SU-DHL-6 (cell line): ENCODE measurements around the gene ELMO3.

Experiments
- H2AFZ ChIP-seq: fragments of 200-600 bp; sonication (generic); 2 replicates; pipeline ENCODE4 v1.6.1; 2014; ENCODE audit warnings: low read depth, mild to moderate bottlenecking, moderate library complexity, mixed read lengths, antibody characterized with exemption, low read length; ENCODE audit not compliant: severe bottlenecking
- H3F3A ChIP-seq: fragments of 200-600 bp; shearing (Covaris generic); 2 replicates; pipeline ENCODE4 v1.6.0; 2016; ENCODE audit warnings: antibody characterized with exemption, mild to moderate bottlenecking; ENCODE audit not compliant: insufficient read depth
- H3K27ac ChIP-seq: fragments of 200-600 bp; sonication (generic); 2 replicates; pipeline ENCODE4 v1.5.1; 2016; ENCODE audit warnings: low read depth, mild to moderate bottlenecking, low read length, moderate library complexity, mixed read lengths
- H3K27me3 ChIP-seq: fragments of 200-600 bp; sonication (generic), shearing (Covaris generic); 2 replicates; pipeline ENCODE4 v1.6.0; 2014; ENCODE audit warnings: mild to moderate bottlenecking, low read length
- H3K36me3 ChIP-seq: fragments of 200-600 bp; sonication (generic); 2 replicates; pipeline ENCODE4 v1.6.1; 2014; ENCODE audit warnings: mild to moderate bottlenecking, low read length, mixed read lengths
- H3K4me2 ChIP-seq: fragments of 300-600, 200-600 bp; shearing (Covaris generic), sonication (generic); 2 replicates; pipeline ENCODE4 v1.6.0; 2014; ENCODE audit warnings: low read length, low read depth, mild to moderate bottlenecking; ENCODE audit not compliant: poor library complexity, severe bottlenecking
- H3K4me3 ChIP-seq: fragments of 200-600 bp; sonication (generic); 2 replicates; pipeline ENCODE4 v1.5.1; 2014; ENCODE audit warnings: antibody characterized with exemption, low read length, mild to moderate bottlenecking, mixed read lengths; ENCODE audit not compliant: insufficient read depth, poor library complexity, severe bottlenecking
- H3K79me2 ChIP-seq: fragments of 200-600 bp; sonication (generic); 2 replicates; pipeline ENCODE4 v1.6.1; 2014; ENCODE audit warnings: mild to moderate bottlenecking, low read length, moderate library complexity; ENCODE audit not compliant: insufficient read depth
- H3K9ac ChIP-seq: fragments of 200-600 bp; sonication (generic); 2 replicates; pipeline ENCODE4 v1.7.0; 2014; ENCODE audit warnings: mild to moderate bottlenecking, low read length
- H3K9me2 ChIP-seq: fragments of 200-600 bp; sonication (generic); replicated peaks from 2 replicates; pipeline ENCODE4 v1.6.1; 2014; ENCODE audit warnings: low read length; ENCODE audit not compliant: insufficient read depth
- H3K9me3 ChIP-seq: fragments of 200-600 bp; sonication (generic); 2 replicates; pipeline ENCODE4 v1.6.1; 2014; ENCODE audit warnings: low read length, mixed read lengths; ENCODE audit not compliant: insufficient read depth
- H4K20me1 ChIP-seq: fragments of 200-600 bp; sonication (generic); 2 replicates; pipeline ENCODE4 v1.6.1; 2014; ENCODE audit warnings: low read depth, mild to moderate bottlenecking, antibody characterized with exemption, low read length, moderate library complexity, mixed read lengths
- EZH2phosphoT487 ChIP-seq: fragments of 200-600 bp; sonication (generic), shearing (Covaris generic); conservative IDR thresholded peaks from 2 replicates; pipeline ENCODE4 v1.6.1; 2018; ENCODE audit warnings: mild to moderate bottlenecking, antibody characterized with exemption, low read length, moderate library complexity, mixed read lengths
- TF ChIP-seq, protein P1 (sequence below): fragments of 200-600 bp; sonication (generic); IDR thresholded peaks from one replicate; pipeline ENCODE4 v1.5.1; 2017; ENCODE audit warnings: antibody characterized with exemption, mild to moderate bottlenecking, low read length, moderate library complexity; ENCODE audit not compliant: insufficient read depth, poor library complexity, severe bottlenecking

The ELMO3 gene

DNA sequence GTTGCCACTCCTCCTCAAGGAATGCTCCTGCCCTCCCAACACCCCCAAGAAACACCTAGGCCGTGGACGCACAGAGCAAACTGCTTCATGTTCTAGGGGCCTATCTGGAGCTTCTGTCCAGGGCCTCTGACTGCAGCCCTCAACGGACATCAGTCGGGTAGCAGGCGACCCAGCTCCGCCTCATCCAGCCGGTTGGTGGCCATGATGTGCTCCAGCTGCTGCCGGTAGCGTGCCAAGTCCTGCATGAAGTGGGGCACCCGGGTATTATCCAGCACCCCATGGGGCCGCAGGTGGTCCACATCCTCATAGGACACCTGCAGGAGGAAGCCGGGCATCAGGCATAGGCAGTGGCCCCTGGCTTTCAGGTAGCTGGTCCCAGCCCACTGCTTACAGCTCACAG lies 22.3 kb upstream of the ELMO3 start:
- H3K9me2 ChIP-seq, result no peaks in the 10 kb centered on the region
- H3K9me3 ChIP-seq, result no peaks in the 10 kb centered on the region
- H3K9ac ChIP-seq, result no peak overlapping the region
- no peak overlapping the region for H2AFZ ChIP-seq
- H3K79me2 ChIP-seq, result no peaks in the 10 kb centered on the region
- no peaks in the 10 kb centered on the region for H4K20me1 ChIP-seq
- H3K27ac ChIP-seq, result no peak overlapping the region
- H3F3A ChIP-seq, result no peaks in the 10 kb centered on the region
- H3K4me3 ChIP-seq, result no peak overlapping the region
- no peak overlapping the region for H3K4me2 ChIP-seq
- H3K36me3 ChIP-seq, result no peaks in the 10 kb centered on the region
- TF ChIP-seq EZH2phosphoT487, result no peak
- TF ChIP-seq, protein P1, sequence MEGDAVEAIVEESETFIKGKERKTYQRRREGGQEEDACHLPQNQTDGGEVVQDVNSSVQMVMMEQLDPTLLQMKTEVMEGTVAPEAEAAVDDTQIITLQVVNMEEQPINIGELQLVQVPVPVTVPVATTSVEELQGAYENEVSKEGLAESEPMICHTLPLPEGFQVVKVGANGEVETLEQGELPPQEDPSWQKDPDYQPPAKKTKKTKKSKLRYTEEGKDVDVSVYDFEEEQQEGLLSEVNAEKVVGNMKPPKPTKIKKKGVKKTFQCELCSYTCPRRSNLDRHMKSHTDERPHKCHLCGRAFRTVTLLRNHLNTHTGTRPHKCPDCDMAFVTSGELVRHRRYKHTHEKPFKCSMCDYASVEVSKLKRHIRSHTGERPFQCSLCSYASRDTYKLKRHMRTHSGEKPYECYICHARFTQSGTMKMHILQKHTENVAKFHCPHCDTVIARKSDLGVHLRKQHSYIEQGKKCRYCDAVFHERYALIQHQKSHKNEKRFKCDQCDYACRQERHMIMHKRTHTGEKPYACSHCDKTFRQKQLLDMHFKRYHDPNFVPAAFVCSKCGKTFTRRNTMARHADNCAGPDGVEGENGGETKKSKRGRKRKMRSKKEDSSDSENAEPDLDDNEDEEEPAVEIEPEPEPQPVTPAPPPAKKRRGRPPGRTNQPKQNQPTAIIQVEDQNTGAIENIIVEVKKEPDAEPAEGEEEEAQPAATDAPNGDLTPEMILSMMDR, result no peak
- no peaks in the 10 kb centered on the region for H3K27me3 ChIP-seq

GRCh38 chr16:67177743-67178699 lies 20.9 kb upstream of the ELMO3 start:
- TF ChIP-seq EZH2phosphoT487, result no peak
- TF ChIP-seq, protein P1, result no peak
- no peaks in the 10 kb centered on the region for H3K9me2 ChIP-seq
- H3F3A ChIP-seq, result no peaks in the 10 kb centered on the region
- no peaks in the 10 kb centered on the region for H3K27me3 ChIP-seq
- no peak overlapping the region for H3K4me2 ChIP-seq
- no peaks in the 10 kb centered on the region for H3K9me3 ChIP-seq
- no peak overlapping the region for H2AFZ ChIP-seq
- H3K9ac ChIP-seq, result no peak overlapping the region
- H3K79me2 ChIP-seq, result no peaks in the 10 kb centered on the region
- no peak overlapping the region for H3K4me3 ChIP-seq
- no peaks in the 10 kb centered on the region for H4K20me1 ChIP-seq
- no peak overlapping the region for H3K27ac ChIP-seq
- H3K36me3 ChIP-seq, result no peaks in the 10 kb centered on the region

DNA sequence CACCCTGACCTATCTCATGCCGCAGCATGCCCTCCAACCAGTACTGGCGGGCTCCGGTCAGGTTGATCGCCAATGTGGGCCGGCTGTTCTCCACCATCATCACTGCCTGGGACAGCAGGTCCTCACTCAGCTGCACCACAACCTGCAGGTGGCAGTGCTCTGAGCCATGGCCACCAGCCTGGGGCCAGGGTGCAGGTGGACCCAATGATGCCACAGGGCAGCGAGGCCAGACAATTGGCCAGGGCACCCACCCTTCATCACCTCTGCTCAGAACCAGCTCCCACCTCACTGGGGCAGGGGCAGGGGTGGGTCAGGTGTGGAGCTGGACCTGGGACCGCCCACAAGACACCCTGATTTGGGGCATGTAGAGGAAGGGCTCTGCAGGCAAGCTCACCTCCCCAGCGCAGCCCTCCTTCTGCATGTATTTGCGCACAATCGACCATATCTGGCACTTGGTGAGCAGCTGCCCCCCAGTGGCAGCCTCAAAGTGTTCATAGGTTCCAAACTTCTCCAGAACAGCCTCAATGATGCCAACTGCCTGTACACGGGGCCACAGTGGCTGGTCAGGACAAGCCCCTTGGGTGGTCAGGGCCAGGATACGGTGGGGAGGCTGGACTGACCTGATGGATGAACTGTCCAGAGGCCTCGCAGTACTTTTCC lies 19.4 kb upstream of the ELMO3 start:
- H3K36me3 ChIP-seq, result no peaks in the 10 kb centered on the region
- H3F3A ChIP-seq, result no peaks in the 10 kb centered on the region
- H3K9me2 ChIP-seq, result no peaks in the 10 kb centered on the region
- H3K4me3 ChIP-seq, result no peak overlapping the region
- no peaks in the 10 kb centered on the region for H3K9me3 ChIP-seq
- H3K4me2 ChIP-seq, result no peak overlapping the region
- H3K79me2 ChIP-seq, result no peaks in the 10 kb centered on the region
- no peak overlapping the region for H2AFZ ChIP-seq
- no peak for TF ChIP-seq EZH2phosphoT487
- TF ChIP-seq, protein P1, result no peak
- H4K20me1 ChIP-seq, result no peaks in the 10 kb centered on the region
- H3K27me3 ChIP-seq, result no peaks in the 10 kb centered on the region
- no peak overlapping the region for H3K9ac ChIP-seq
- no peak overlapping the region for H3K27ac ChIP-seq
